LNCaP clone FGC (cell line): ENCODE results near the gene SMIM28.

Experiments used
- DNase-seq: peaks from one replicate; pipeline ENCODE4 v3.0.0-alpha.2; 2011; ENCODE audit warnings: low read depth
- H3K4me3 ChIP-seq: 2 replicates; pipeline ENCODE4 v1.5.1; 2011; ENCODE audit warnings: mild to moderate bottlenecking, low read depth, low read length, control low read depth
- TF ChIP-seq, protein P1 (sequence below): IDR thresholded peaks from 2 replicates; pipeline ENCODE4 v1.5.1; 2012; ENCODE audit warnings: mild to moderate bottlenecking; ENCODE audit not compliant: control insufficient read depth, insufficient read depth; ENCODE audit errors: extremely low read depth

Gene SMIM28

DNA sequence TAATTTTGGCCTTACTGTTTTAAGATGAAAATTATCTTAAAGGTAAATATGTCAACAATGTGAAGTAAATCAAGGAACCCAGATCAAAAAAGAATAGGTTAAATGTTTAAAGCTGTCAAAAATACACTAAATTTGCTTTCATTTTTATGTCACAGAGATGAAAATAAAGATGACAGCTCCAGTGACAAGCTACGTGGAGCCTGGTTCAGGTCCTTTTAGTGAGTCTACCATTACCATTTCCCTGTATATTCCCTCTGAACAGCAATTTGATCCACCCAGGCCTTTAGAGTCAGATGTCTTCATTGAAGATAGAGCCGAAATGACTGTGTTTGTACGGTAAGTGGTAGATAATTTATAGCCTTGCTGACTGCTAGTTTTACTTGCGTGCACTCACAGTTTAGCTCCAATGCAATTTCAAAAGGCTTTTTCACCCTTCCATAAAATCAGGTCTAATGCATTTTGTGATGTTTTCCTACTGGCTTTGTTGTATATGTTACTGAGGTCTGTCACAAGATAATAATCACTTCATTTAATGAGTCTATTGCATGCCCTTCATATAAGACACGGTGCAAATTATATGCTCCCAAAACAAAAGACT, 28.2 kb downstream of the SMIM28 start:
- DNase-seq, result no peak
- TF ChIP-seq, protein P1, sequence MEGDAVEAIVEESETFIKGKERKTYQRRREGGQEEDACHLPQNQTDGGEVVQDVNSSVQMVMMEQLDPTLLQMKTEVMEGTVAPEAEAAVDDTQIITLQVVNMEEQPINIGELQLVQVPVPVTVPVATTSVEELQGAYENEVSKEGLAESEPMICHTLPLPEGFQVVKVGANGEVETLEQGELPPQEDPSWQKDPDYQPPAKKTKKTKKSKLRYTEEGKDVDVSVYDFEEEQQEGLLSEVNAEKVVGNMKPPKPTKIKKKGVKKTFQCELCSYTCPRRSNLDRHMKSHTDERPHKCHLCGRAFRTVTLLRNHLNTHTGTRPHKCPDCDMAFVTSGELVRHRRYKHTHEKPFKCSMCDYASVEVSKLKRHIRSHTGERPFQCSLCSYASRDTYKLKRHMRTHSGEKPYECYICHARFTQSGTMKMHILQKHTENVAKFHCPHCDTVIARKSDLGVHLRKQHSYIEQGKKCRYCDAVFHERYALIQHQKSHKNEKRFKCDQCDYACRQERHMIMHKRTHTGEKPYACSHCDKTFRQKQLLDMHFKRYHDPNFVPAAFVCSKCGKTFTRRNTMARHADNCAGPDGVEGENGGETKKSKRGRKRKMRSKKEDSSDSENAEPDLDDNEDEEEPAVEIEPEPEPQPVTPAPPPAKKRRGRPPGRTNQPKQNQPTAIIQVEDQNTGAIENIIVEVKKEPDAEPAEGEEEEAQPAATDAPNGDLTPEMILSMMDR, result no peak
- H3K4me3 ChIP-seq, result peak overlapping the region; percentile 90

DNA sequence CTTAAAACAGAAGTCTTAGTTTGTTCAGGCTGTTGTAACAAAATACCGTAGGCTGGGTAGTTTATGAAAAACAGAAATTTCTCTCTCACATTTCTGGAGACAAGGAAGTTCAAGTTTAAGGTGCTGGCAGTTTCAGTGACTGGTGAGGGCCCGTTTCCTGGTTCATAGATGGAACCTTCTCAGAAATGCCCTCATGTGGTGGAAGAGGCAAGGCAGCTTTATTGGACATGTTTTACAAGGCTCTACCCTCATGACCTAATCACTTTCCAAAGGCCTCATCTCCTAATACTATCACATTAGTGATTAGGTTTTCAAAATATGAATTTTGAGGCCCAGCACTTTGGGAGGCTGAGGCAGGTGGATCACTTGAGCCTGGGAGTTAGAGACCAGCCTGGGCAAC, 28.7 kb downstream of the SMIM28 start:
- peak; percentile 70 for DNase-seq
- TF ChIP-seq, protein P1, result peak; percentile 54
- H3K4me3 ChIP-seq, result no peak overlapping the region

DNA sequence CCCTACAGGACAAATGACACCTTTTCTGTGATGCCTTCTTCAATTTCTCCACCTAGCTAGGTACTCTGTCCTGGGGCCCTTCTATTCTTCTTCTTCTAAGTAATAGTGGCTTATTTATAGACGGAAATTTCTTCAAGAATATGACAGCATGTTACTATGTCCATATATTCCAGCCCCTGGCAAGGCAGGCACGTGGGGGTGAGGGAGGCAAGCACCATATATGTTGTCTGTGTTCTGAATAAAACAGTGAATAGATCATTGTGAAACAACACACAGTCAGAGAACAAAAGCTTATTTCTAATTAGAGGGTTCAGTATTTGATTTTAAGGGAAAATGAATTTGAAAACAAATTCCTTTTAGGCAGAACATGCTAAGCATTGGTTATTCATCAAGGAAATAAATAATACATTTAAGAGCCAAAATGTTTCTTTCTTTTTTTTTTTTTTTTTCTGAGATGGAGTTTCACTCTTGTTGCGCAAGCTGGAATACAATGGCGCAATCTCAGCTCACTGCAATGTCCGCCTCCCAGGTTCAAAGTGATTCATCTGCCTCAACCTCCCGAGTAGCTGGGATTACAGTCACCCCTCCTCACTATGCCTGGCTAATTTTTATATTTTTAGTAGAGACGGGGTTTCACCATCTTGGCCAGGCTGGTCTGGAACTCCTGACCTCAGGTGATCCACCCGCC, 32.5 kb downstream of the SMIM28 start:
- TF ChIP-seq, protein P1, result no peak
- DNase-seq, result no peak
- H3K4me3 ChIP-seq, result no peak overlapping the region

DNA sequence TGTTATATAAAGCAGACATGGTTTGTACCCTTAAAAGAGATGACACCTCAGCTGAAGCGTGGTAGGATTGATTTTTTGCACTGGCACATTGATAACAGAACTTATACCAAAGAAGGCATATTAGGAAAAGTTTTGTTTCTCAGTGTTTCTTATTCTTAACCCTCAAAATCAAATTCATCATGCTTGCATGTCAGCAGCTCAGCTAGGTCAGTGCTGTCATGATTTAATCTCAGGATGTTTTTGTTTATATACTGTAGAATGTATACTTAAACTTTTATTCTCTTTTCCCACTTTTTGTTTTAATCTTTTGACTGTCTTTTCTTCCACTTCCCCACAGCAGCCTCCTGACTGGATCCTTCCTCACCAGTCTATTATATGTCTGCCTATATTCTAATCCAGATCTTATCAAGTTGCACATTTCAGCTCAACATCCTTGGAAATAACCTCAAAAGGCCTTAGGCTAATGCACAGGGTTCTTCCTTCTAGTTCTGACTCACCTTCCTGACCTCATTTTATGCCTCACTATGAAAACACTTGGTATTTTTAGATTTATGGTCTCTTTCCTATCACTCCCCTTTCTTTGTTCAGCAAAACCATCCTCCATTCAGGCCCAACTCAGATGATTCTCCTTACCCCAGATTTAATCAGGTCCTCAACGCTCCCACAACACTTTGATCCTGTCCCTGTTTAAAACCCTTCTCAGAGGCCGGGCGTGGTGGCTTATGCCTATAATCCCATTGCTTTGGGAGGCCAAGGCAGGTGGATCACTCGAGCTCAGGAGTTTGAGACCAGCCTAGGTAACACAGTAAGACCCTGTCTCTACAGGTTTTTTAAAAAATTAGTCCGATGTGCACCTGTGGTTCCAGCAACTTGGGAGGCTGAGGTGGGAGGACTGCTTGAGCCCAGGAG, 33.5 kb downstream of the SMIM28 start:
- no peak for DNase-seq
- TF ChIP-seq, protein P1, result no peak
- H3K4me3 ChIP-seq, result no peak overlapping the region

DNA sequence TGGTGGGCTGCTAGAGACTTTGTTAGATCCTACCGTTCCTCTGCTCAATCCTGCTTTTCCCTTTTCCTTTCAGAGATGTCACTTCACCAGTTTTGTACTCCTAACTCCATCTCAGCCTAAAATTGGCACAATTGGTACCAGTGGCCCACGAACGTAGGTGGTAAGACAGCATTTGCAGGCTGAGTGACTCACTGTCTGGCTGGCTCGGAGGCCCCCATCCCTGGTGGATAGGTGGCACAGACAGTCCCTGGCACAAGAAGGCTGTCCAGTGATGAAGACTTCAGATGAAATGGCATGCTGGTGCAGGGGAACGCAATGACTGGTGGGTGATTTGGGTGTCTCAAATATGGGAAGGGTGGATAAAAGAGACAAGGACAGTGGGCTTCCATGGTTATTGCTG, 37.4 kb downstream of the SMIM28 start:
- TF ChIP-seq, protein P1, result no peak
- H3K4me3 ChIP-seq, result no peak overlapping the region
- DNase-seq, result no peak

DNA sequence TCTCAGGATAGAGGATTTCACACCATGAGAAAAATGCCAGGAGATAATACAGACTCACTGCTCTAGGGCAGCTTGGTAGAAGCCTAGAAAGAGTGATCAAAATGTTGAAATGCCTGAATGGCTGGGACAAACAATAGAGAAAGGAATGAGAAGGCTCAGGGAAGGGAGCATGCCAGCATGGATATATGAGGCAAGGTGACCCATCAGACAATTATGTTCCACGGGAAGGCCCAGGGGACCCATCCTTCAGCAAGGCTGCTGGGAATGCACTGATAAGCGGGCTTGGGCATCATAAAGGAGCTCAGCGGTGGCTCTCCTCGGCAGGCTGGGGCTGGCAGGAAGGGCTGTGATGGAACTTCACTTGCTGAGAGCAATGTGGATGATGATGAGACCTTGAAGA, 38.5 kb downstream of the SMIM28 start:
- TF ChIP-seq, protein P1, result no peak

More for the DNA sequence above, 38.5 kb downstream of the SMIM28 start:
- no peak for DNase-seq
- no peak overlapping the region for H3K4me3 ChIP-seq
